ENCODE data around the gene SCIN. TPM values are rescaled to one million over a fixed set of nuclear protein-coding genes. Genes with fewer than 3 reads are reported as not detected.

Gene SCIN
- total RNA-seq, 1 donor = 4.7 TPM

DNA sequence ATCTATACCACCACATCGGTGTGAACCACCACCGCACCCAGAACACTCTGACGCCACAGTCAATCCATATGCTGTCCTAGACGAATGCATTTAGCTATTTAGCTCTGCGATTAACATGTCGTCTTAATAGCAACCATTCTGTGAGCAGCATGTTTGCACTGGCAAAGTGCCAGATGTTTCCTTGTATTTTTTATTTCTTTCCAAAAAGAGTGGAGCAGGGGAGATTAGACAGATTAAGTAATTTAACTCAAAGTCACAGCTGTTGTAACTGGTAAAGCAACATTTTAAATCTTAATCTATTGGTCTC, 59.9 kb downstream of the SCIN start:
- Histone ChIP-seq H3K9me3 (ENCODE audit: low read depth, low read length) (no peaks in the 10 kb centered on the region), H4K20me1 (ENCODE audit: insufficient read depth, low read length) (no peaks in the 10 kb centered on the region), H3K4me2 (ENCODE audit: insufficient read depth, low read length) (no peak overlapping the region), H3K27ac (ENCODE audit: low read depth, low read length) (no peak overlapping the region), H3K27me3 (ENCODE audit: insufficient read depth, low read length) (no peaks in the 10 kb centered on the region), H3K79me2 (ENCODE audit: insufficient read depth, low read length) (no peaks in the 10 kb centered on the region), H3K4me3 (ENCODE audit: insufficient read depth, low read length) (no peak overlapping the region), H3K36me3 (ENCODE audit: insufficient read depth, low read length) (no peaks in the 10 kb centered on the region), H3K4me1 (ENCODE audit: insufficient read depth, low read length) (no peaks in the 10 kb centered on the region), H2AFZ (ENCODE audit: low read length) (no peak overlapping the region)
- TF ChIP-seq CTCF (IDR thresholded peaks at IDR 0.05; ENCODE audit: extremely low read depth, low read depth, low read length) = no peak
- no peak for DNase-seq (ENCODE audit: insufficient read length, low spot score, missing footprints)

- Histone ChIP-seq H2AFZ (ENCODE audit: low read length) (no peak overlapping the region), H3K27me3 (ENCODE audit: insufficient read depth, low read length) (no peaks in the 10 kb centered on the region), H3K9me3 (ENCODE audit: low read depth, low read length) (no peaks in the 10 kb centered on the region), H3K36me3 (ENCODE audit: insufficient read depth, low read length) (no peaks in the 10 kb centered on the region), H3K4me2 (ENCODE audit: insufficient read depth, low read length) (no peak overlapping the region), H3K27ac (ENCODE audit: low read depth, low read length) (no peak overlapping the region), H3K4me1 (ENCODE audit: insufficient read depth, low read length) (no peaks in the 10 kb centered on the region), H4K20me1 (ENCODE audit: insufficient read depth, low read length) (no peaks in the 10 kb centered on the region), H3K79me2 (ENCODE audit: insufficient read depth, low read length) (no peaks in the 10 kb centered on the region), H3K4me3 (ENCODE audit: insufficient read depth, low read length) (no peak overlapping the region)
- no peak for TF ChIP-seq CTCF (IDR thresholded peaks at IDR 0.05; ENCODE audit: extremely low read depth, low read depth, low read length)
- no peak for DNase-seq (ENCODE audit: insufficient read length, low spot score, missing footprints)
These were observed 63.1 kb downstream of the SCIN start for GRCh38 chr7:12633582-12633981.

GRCh38 chr7:12635830-12636229, 65.3 kb downstream of the SCIN start:
- Histone ChIP-seq H3K4me2 (ENCODE audit: insufficient read depth, low read length) (peak overlapping the region; percentile 61), H2AFZ (ENCODE audit: low read length) (peak overlapping the region; percentile 79)
- no peak for DNase-seq (ENCODE audit: insufficient read length, low spot score, missing footprints)

GRCh38 chr7:12637328-12637727, 66.8 kb downstream of the SCIN start:
- Histone ChIP-seq H3K4me3 (ENCODE audit: insufficient read depth, low read length) (no peak overlapping the region), H3K27ac (ENCODE audit: low read depth, low read length) (no peak overlapping the region)

More at GRCh38 chr7:12635830-12636229, 65.3 kb downstream of the SCIN start:
- no peak for TF ChIP-seq CTCF (IDR thresholded peaks at IDR 0.05; ENCODE audit: extremely low read depth, low read depth, low read length)
- Histone ChIP-seq H3K9me3 (ENCODE audit: low read depth, low read length) (no peaks in the 10 kb centered on the region), H3K4me1 (ENCODE audit: insufficient read depth, low read length) (no peaks in the 10 kb centered on the region), H3K27me3 (ENCODE audit: insufficient read depth, low read length) (no peaks in the 10 kb centered on the region), H3K4me3 (ENCODE audit: insufficient read depth, low read length) (peak overlapping the region; percentile 44), H3K36me3 (ENCODE audit: insufficient read depth, low read length) (no peaks in the 10 kb centered on the region), H3K79me2 (ENCODE audit: insufficient read depth, low read length) (no peaks in the 10 kb centered on the region), H3K27ac (ENCODE audit: low read depth, low read length) (no peak overlapping the region), H4K20me1 (ENCODE audit: insufficient read depth, low read length) (no peaks in the 10 kb centered on the region)

More at GRCh38 chr7:12637328-12637727, 66.8 kb downstream of the SCIN start:
- no peaks in the 10 kb centered on the region for H3K4me1 ChIP-seq (ENCODE audit: insufficient read depth, low read length)
- no peak for DNase-seq (ENCODE audit: insufficient read length, low spot score, missing footprints)
- no peaks in the 10 kb centered on the region for H3K79me2 ChIP-seq (ENCODE audit: insufficient read depth, low read length)
- H3K36me3 ChIP-seq (ENCODE audit: insufficient read depth, low read length) = no peaks in the 10 kb centered on the region
- peak overlapping the region; percentile 31 for H2AFZ ChIP-seq (ENCODE audit: low read length)
- no peaks in the 10 kb centered on the region for H3K9me3 ChIP-seq (ENCODE audit: low read depth, low read length)
- H3K27me3 ChIP-seq (ENCODE audit: insufficient read depth, low read length) = no peaks in the 10 kb centered on the region
- TF ChIP-seq CTCF (IDR thresholded peaks at IDR 0.05; ENCODE audit: extremely low read depth, low read depth, low read length) = no peak
- no peaks in the 10 kb centered on the region for H4K20me1 ChIP-seq (ENCODE audit: insufficient read depth, low read length)
- H3K4me2 ChIP-seq (ENCODE audit: insufficient read depth, low read length) = no peak overlapping the region
